ENCODE measurements around the gene CEP63.
A peak's percentile ranks its signal among the peaks of the same experiment; 100 is the strongest.

The CEP63 gene

DNA sequence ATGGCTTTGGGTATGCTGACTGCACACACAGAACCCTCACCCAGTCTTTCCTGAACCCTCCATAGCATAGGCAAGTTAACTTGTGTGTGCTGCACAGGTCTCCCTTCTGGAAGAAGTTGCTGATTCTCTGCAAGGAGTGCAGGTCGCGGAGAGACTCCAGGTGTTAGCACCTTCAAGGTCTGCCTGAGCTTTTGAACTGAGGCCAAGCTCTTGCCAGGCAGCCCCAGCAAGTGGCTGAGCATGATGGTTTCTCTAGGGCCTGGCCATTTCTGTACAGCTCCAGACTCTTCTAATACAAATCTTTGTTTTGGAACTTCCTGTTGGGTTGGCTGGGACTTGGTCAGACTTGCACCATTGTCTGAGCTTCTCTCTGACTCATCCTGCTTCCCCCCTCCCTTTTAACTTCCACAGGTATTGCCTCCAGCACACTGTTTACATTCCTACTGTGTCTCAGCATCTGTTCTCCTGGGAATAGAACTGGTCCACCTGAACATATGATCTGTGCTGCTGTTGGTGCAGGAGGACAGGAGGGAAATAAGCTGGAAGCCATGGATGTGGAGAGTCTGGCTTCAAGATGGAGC lies 111.6 kb downstream of the CEP63 start:
- Histone ChIP-seq H3K4me3 (ENCODE audit: severe bottlenecking) (no peak overlapping the region), H3K9me3 (ENCODE audit: severe bottlenecking) (no peaks in the 10 kb centered on the region), H3K4me1 (ENCODE audit: insufficient read depth, poor library complexity, severe bottlenecking) (peaks cover 12% of the 10 kb centered on the region), H3K27me3 (ENCODE audit: insufficient read depth, poor library complexity, severe bottlenecking) (no peaks in the 10 kb centered on the region), H3K36me3 (ENCODE audit: low read depth) (no peaks in the 10 kb centered on the region), H3K27ac (ENCODE audit: poor library complexity, severe bottlenecking) (peak overlapping the region; percentile 74)
- no peak for DNase-seq (ENCODE audit: low spot score)
- TF ChIP-seq CTCF (IDR thresholded peaks at IDR 0.05; ENCODE audit: poor library complexity, severe bottlenecking) = no peak
- ATAC-seq (ENCODE audit: low read depth) = peak; percentile 97

DNA sequence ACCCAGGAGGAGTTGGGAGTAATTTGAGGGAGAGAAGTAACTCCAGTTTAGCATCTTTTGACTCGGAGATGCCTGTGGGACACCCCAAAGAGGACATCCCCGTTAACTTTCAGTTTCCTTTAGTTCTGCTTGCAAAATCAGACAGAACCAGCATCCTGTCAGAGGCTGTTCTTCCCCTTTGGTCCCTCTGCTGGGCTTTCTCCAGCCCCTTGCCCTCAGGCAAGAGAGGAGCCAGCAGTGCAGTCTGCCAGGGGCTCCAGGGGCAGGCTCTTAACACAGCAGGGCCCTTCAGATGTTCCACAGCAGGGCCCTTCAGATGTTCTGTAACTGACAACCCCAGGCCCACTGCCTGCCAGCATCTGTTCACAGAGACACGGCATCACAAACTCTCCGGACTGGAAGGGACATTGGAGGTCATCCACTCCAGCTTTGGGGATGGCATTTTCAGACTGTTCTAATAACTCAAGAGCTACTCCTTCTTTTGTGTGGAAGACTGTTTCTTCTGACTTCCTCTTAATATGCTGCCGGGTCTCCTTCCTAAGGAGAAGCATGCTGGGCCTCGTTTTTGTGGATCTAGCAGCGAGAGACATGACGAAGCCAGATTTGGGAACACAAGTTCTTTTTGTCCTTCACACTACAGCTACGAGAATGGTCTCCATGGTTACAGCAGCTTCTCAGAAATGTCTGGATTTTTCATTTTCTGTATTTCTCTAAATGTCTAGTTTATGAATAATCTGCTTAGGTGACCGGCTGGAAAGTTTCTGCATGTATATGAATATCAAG lies 113.1 kb downstream of the CEP63 start:
- DNase-seq (ENCODE audit: low spot score) = no peak
- ATAC-seq (ENCODE audit: low read depth) = no peak
- no peak overlapping the region for H3K27ac ChIP-seq (ENCODE audit: poor library complexity, severe bottlenecking)
- H3K27me3 ChIP-seq (ENCODE audit: insufficient read depth, poor library complexity, severe bottlenecking) = no peaks in the 10 kb centered on the region
- no peak overlapping the region for H3K4me3 ChIP-seq (ENCODE audit: severe bottlenecking)
- no peaks in the 10 kb centered on the region for H3K9me3 ChIP-seq (ENCODE audit: severe bottlenecking)
- peaks cover 12% of the 10 kb centered on the region for H3K4me1 ChIP-seq (ENCODE audit: insufficient read depth, poor library complexity, severe bottlenecking)
- H3K36me3 ChIP-seq (ENCODE audit: low read depth) = no peaks in the 10 kb centered on the region
- TF ChIP-seq CTCF (IDR thresholded peaks at IDR 0.05; ENCODE audit: poor library complexity, severe bottlenecking) = no peak

DNA sequence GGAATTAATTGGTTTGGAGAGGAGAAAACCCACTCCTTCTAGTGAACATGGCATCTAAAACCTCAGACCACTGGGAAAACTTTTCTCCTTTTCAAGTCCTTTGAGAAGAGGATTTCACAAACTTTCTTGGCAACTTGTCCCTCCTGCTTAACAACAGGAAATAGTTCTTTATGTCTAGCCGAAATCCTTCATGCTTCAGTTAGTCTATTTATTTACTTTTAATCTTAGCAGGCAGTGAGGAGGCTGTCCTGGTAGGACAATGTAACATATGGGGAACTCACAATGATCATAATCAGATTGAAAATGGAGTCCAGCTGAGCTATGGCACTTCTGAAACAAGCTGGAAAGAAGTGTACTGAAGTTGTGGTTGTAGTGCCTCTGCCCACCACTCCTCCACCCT lies 114.3 kb downstream of the CEP63 start:
- Histone ChIP-seq H3K27ac (ENCODE audit: poor library complexity, severe bottlenecking) (no peak overlapping the region), H3K4me1 (ENCODE audit: insufficient read depth, poor library complexity, severe bottlenecking) (peaks cover 12% of the 10 kb centered on the region), H3K27me3 (ENCODE audit: insufficient read depth, poor library complexity, severe bottlenecking) (no peaks in the 10 kb centered on the region), H3K4me3 (ENCODE audit: severe bottlenecking) (no peak overlapping the region), H3K36me3 (ENCODE audit: low read depth) (no peaks in the 10 kb centered on the region), H3K9me3 (ENCODE audit: severe bottlenecking) (no peaks in the 10 kb centered on the region)
- no peak for TF ChIP-seq CTCF (IDR thresholded peaks at IDR 0.05; ENCODE audit: poor library complexity, severe bottlenecking)
- ATAC-seq (ENCODE audit: low read depth) = no peak
- DNase-seq (ENCODE audit: low spot score) = no peak

DNA sequence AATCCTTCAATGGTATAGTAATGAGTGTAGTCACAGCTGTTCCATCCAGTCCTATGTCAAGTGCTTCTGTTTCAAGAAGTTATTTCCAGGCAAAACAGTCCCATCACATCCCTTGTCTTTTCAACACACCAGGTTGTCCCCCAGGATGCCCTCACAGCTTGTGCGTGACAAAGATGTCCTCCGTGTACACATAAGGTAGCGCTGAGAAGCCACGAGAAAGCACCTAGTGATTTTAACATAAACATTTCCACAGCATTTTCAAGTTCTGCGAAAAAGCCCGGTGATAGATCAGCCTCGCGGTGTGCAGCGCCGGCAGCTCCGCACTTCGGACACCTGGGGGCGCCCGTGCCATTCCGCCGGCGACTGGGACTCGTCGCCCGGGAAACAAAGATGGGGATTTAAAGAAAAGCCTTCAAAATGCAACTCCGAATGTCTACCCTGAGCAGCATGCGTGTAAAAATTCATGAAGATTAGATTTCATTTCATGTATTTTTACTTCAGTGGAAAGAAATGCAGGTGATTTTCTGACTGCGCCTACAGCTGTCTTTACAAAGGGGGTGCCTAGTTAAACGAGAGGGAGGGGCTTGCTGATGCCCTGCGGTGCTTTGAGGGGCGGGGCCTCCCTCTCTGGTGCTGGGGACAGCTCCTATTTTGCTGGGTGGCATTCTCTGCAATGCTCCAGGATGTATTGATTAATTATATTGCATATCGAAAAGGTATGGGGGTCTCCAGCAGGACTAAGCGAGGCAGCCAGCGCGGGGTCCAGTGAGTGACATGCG lies 115.0 kb downstream of the CEP63 start:
- ATAC-seq (ENCODE audit: low read depth) (peak; percentile 44), DNase-seq (ENCODE audit: low spot score) (no peak)
- TF ChIP-seq CTCF (IDR thresholded peaks at IDR 0.05; ENCODE audit: poor library complexity, severe bottlenecking) = peak; percentile 98
- Histone ChIP-seq H3K9me3 (ENCODE audit: severe bottlenecking) (no peaks in the 10 kb centered on the region), H3K4me3 (ENCODE audit: severe bottlenecking) (no peak overlapping the region), H3K27ac (ENCODE audit: poor library complexity, severe bottlenecking) (no peak overlapping the region), H3K4me1 (ENCODE audit: insufficient read depth, poor library complexity, severe bottlenecking) (peaks cover 12% of the 10 kb centered on the region), H3K27me3 (ENCODE audit: insufficient read depth, poor library complexity, severe bottlenecking) (no peaks in the 10 kb centered on the region), H3K36me3 (ENCODE audit: low read depth) (no peaks in the 10 kb centered on the region)

Data from RWPE2 (cell line).